Measurements from ENCODE around the gene ZNF862. TPM values are rescaled to one million over a fixed set of nuclear protein-coding genes. Genes with fewer than 3 reads are reported as not detected.

ZNF862 gene
- total and polyA plus RNA-seq, 2 experiments from 2014 or later: 0.94 to 2.3 TPM

- H3K4me1 ChIP-seq (ENCODE audit: insufficient read depth): no peaks in the 10 kb centered on the region
- H3K27ac ChIP-seq (ENCODE audit: low read depth): no peak overlapping the region
- no peaks in the 10 kb centered on the region for H3K36me3 Mint-ChIP-seq (ENCODE audit: low read depth)
- H3K9me3 Mint-ChIP-seq: no peaks in the 10 kb centered on the region
- H3K4me2 ChIP-seq: no peak overlapping the region
- DNase-seq (ENCODE audit: low spot score) (no peak), ATAC-seq (no peak)
- TF ChIP-seq, protein P1, sequence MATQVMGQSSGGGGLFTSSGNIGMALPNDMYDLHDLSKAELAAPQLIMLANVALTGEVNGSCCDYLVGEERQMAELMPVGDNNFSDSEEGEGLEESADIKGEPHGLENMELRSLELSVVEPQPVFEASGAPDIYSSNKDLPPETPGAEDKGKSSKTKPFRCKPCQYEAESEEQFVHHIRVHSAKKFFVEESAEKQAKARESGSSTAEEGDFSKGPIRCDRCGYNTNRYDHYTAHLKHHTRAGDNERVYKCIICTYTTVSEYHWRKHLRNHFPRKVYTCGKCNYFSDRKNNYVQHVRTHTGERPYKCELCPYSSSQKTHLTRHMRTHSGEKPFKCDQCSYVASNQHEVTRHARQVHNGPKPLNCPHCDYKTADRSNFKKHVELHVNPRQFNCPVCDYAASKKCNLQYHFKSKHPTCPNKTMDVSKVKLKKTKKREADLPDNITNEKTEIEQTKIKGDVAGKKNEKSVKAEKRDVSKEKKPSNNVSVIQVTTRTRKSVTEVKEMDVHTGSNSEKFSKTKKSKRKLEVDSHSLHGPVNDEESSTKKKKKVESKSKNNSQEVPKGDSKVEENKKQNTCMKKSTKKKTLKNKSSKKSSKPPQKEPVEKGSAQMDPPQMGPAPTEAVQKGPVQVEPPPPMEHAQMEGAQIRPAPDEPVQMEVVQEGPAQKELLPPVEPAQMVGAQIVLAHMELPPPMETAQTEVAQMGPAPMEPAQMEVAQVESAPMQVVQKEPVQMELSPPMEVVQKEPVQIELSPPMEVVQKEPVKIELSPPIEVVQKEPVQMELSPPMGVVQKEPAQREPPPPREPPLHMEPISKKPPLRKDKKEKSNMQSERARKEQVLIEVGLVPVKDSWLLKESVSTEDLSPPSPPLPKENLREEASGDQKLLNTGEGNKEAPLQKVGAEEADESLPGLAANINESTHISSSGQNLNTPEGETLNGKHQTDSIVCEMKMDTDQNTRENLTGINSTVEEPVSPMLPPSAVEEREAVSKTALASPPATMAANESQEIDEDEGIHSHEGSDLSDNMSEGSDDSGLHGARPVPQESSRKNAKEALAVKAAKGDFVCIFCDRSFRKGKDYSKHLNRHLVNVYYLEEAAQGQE (IDR thresholded peaks at IDR 0.05; ENCODE audit: unreplicated experiment): no peak
- no peak for TF ChIP-seq ZNF462 (CRISPR knock-in tag; IDR thresholded peaks at IDR 0.05)
- no peak for TF ChIP-seq ZNF114 (CRISPR knock-in tag; IDR thresholded peaks at IDR 0.05)
- no peak for TF ChIP-seq EZH2 (IDR thresholded peaks at IDR 0.05; ENCODE audit: low read depth, unreplicated experiment)
- no peak for TF ChIP-seq ZNF331 (CRISPR knock-in tag; IDR thresholded peaks at IDR 0.05; ENCODE audit: low read depth)
- no peak for TF ChIP-seq JUNB (IDR thresholded peaks at IDR 0.05; ENCODE audit: unreplicated experiment)
- TF ChIP-seq NANOG (IDR thresholded peaks at IDR 0.05; ENCODE audit: borderline replicate concordance): no peak
- no peak for TF ChIP-seq STAT1 (IDR thresholded peaks at IDR 0.05; ENCODE audit: unreplicated experiment)
- no peak for TF ChIP-seq POLR2AphosphoS5 (IDR thresholded peaks at IDR 0.05; ENCODE audit: low read depth)
- TF ChIP-seq CREB1 (CRISPR knock-in tag; IDR thresholded peaks at IDR 0.05; ENCODE audit: low read depth): no peak
- H3K4me3 ChIP-seq: no peak overlapping the region
- no peak overlapping the region for H2AFZ ChIP-seq
- no peaks in the 10 kb centered on the region for H4K20me1 ChIP-seq (replicated peaks; ENCODE audit: insufficient read depth)
- H3K27ac Mint-ChIP-seq: no peak overlapping the region
- no peaks in the 10 kb centered on the region for H3K9me2 ChIP-seq (ENCODE audit: insufficient read depth)
- H3K36me3 ChIP-seq (ENCODE audit: insufficient read depth): no peaks in the 10 kb centered on the region
- H3F3A ChIP-seq (replicated peaks; ENCODE audit: low read depth): no peaks in the 10 kb centered on the region
- no peaks in the 10 kb centered on the region for H3K4me1 Mint-ChIP-seq
- H3K27me3 ChIP-seq (ENCODE audit: insufficient read depth): no peaks in the 10 kb centered on the region
- H3K27me3 Mint-ChIP-seq (ENCODE audit: insufficient read depth, low read depth, poor library complexity): peaks cover 5% of the 10 kb centered on the region
- H3K4me3 Mint-ChIP-seq: no peak overlapping the region
- H3K79me2 ChIP-seq (replicated peaks; ENCODE audit: insufficient read depth): no peaks in the 10 kb centered on the region
Observed at GRCh38 chr7:149866139-149866778, 28.1 kb downstream of the ZNF862 start.
